NB4 (cell line): ENCODE measurements around the gene NUP160.
"Not testable (repeated sequence)": the region's sequence is repeated elsewhere in the genome, so short reads cannot be mapped to it uniquely, and the experiment has no call there.

Experiments used
- DNase-seq: peaks from one replicate; pipeline ENCODE4 v3.0.0; 2010; ENCODE audit warnings: low read depth
- H3K4me3 ChIP-seq: one replicate; pipeline ENCODE4 v1.5.1; 2011; ENCODE audit warnings: mild to moderate bottlenecking, low read depth, low read length, moderate library complexity
- CTCF ChIP-seq: IDR thresholded peaks from one replicate; pipeline ENCODE4 v1.5.1; 2012; ENCODE audit warnings: low read depth, low read length
- MAX ChIP-seq: IDR thresholded peaks from 2 replicates; pipeline ENCODE4 v1.6.1; 2011; ENCODE audit warnings: low read depth, low read length
- MYC ChIP-seq: IDR thresholded peaks from 2 replicates; pipeline ENCODE4 v1.6.1; 2011; ENCODE audit warnings: low read depth, low read length
- POLR2A ChIP-seq: IDR thresholded peaks from 2 replicates; pipeline ENCODE4 v1.6.1; 2011; ENCODE audit warnings: mild to moderate bottlenecking; ENCODE audit not compliant: insufficient read length; ENCODE audit errors: extremely low read depth

Gene NUP160

GRCh38 chr11:47819743-47820142, 28.4 kb downstream of the NUP160 start:
- no peak overlapping the region for H3K4me3 ChIP-seq
- no peak for DNase-seq
- TF ChIP-seq MYC (no peak), POLR2A (no peak), CTCF (no peak), MAX (no peak)

- no peak for DNase-seq
- TF ChIP-seq CTCF: no peak
- no peak for TF ChIP-seq MAX
- no peak for TF ChIP-seq POLR2A
- no peak for TF ChIP-seq MYC
- H3K4me3 ChIP-seq: no peak overlapping the region
Measured at GRCh38 chr11:47800759-47801158, 47.4 kb downstream of the NUP160 start.

GRCh38 chr11:47797633-47798032, 50.5 kb downstream of the NUP160 start:
- H3K4me3 ChIP-seq: no peak overlapping the region
- TF ChIP-seq MYC: no peak
- peak; percentile 43 for DNase-seq

- no peak for DNase-seq
- H3K4me3 ChIP-seq: no peak overlapping the region
- TF ChIP-seq POLR2A: no peak
- no peak for TF ChIP-seq MYC
- no peak for TF ChIP-seq MAX
- TF ChIP-seq CTCF: no peak
Measured at GRCh38 chr11:47791774-47792430, 56.2 kb downstream of the NUP160 start.

GRCh38 chr11:47790017-47790416, 58.1 kb downstream of the NUP160 start:
- not testable (repeated sequence) for H3K4me3 ChIP-seq, DNase-seq

- DNase-seq: no peak
- TF ChIP-seq MYC (no peak), MAX (no peak), CTCF (no peak), POLR2A (no peak)
- H3K4me3 ChIP-seq: no peak overlapping the region
Measured at GRCh38 chr11:47788181-47788580, 60.0 kb downstream of the NUP160 start.

- DNase-seq: no peak
- no peak overlapping the region for H3K4me3 ChIP-seq
- TF ChIP-seq CTCF: no peak
- TF ChIP-seq POLR2A: no peak
- TF ChIP-seq MAX: no peak
- no peak for TF ChIP-seq MYC
Measured at GRCh38 chr11:47786373-47786772, 61.8 kb downstream of the NUP160 start.
